Body of pancreas (tissue), 4 donors: ENCODE data around the gene TM7SF2.

Source experiments
- CTCF ChIP-seq, 7 experiments: fragments of 450-650 bp in 4 of 7; fragments of 200-600 bp in 3 of 7; sonication (generic) in 3 of 7; IDR thresholded peaks; one replicate each; pipeline ENCODE4 v1.5.1; 2016 to 2019; ENCODE audit warnings: antibody characterized with exemption in 7 of 7
- POLR2A ChIP-seq, 3 donors: fragments of 450-650 bp; IDR thresholded peaks; one replicate each; pipeline ENCODE4 v1.6.1; 2016; ENCODE audit warnings: antibody characterized with exemption in 3 of 3, mild to moderate bottlenecking in 2 of 3

GRCh38 chr11:65134952-65135632, 23.4 kb downstream of the TM7SF2 start:
- TF ChIP-seq CTCF (IDR thresholded peaks at IDR 0.05), result peak in 1 of 7 experiments; percentile 15
- peak in 1 of 3 donors; percentile 39 for TF ChIP-seq POLR2A (IDR thresholded peaks at IDR 0.05)
